ENCODE data around the gene LIX1L.

Gene LIX1L

DNA sequence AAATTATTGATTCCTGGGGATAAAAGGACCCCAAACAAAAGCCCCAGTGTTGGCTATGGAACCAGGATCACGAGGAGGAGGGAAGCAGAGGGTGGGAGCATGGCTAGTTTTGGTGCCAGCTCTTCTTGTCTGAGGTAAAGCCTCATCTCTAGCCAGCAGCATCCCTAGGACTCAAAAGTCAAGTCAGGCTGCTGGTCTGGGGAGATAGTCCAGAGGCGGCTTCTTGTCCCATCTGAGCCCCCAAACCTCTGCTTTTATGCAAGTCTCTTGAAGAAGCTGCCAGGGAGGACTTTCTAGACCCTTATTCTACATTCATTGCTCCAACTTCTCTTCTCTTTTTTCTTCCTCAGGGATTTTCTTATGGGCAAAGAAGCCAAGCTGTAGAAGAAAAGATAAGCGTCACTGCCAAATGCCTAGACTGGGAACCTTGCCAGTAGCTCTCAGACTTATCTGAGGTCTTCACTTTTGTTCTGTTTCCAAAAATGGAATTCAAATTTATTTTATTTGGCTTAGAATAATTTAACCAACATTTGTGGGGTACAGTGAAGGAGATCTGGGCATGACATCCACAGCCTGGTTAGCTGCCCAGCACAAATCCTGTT is 65.2 kb downstream of the LIX1L start:
- DNase-seq = no peak

DNA sequence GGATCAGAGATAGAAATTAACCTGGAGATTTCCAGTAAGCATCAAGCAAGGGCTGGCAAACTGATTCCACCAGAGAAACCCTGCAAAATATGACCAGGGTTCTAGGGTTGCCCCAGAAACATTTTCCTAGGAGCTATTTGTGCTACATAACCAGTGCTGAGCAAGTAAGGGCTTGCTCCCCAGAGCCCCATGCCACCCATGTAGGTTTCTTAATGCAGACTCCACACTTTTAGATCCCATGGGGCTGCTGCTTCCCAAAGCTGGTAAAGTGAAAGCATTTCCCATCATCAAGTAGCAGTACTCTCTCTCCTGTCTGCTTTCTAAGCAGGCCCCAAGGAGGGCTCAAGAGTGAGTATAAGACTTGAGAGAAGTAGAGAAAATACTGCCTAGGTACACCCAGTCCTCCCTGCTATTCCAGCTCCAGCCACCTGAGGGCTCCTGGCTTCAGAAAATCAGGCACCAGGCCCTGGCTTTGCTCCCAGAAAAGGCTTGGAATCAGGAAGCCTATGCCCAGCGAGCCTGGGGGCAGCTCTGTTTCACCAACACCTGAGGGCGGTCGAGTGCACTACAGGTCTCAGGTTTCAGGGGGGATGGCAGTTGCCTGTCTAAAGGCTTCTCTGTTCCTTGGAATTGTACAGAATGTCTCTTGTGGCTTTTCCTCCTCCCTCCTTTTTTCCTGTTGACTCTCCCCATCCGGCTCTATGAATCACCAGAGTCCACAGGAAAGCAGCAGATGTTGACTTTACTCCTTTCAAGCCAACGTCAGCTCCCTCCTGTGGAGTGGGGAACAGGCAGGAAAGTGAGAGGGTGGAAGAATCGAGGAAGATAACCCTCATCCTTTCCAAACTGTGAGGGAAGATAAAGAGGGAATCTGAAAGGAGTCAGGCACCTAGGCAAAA is 66.0 kb downstream of the LIX1L start:
- peak in 3 of 5 experiments; percentile 31 to 44 (median 35) for DNase-seq

DNA sequence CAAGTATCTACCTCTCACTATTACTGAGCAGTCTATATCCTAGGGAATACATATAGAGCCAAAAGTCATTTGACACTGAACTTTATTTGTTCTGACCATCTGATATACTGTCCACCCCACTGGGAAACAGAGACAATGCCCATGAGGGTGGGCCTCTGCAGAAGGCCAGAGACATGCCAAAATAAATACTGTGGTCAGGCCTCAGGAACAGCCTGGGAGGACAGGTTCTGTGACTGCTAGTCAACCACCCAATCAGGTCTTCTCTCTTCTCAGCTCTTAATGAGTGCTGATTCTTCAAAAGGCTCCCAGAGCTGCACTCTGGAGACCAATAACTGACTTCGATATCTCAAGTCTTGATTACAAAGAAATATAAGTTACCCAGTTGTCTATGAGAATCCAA is 66.7 kb downstream of the LIX1L start:
- DNase-seq = no peak

DNA sequence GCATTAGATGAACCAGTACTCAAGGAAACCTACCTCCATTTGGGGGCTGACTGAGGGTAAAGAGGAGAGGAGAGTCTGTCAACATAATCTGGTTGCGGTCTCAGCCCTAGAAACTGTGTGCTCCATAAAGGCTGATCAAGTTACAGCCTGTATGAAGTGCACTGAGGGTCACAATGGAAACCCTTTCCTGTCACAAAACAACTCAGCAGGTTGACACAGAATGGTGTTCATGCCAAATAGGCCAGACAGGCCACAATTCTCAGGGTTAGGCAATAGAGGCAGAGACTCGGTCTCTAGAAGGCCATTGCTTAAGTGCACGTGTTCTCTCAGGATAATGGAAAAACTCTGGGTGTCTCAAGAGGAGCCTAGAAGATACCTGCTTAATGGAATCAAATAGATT is 68.1 kb downstream of the LIX1L start:
- no peak for DNase-seq

DNA sequence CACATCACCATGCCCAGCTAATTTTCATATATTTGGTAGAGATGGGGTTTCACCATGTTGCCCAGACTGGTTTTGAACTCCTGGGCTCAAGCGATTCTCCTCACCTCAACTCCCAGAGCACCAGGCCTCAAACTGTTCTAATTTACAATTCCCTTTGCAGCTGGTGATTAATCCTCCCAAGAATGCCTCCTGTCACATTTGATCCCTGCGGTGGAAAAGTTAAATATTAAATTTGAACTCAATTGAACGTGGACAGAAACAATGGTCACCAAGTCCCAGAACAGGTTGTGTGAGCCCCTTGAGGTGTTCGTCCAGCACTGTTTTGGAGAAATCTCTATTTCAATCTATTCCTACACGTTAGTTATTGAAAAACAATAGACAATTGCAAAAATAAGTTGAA is 70.2 kb downstream of the LIX1L start:
- no peak for DNase-seq

DNA sequence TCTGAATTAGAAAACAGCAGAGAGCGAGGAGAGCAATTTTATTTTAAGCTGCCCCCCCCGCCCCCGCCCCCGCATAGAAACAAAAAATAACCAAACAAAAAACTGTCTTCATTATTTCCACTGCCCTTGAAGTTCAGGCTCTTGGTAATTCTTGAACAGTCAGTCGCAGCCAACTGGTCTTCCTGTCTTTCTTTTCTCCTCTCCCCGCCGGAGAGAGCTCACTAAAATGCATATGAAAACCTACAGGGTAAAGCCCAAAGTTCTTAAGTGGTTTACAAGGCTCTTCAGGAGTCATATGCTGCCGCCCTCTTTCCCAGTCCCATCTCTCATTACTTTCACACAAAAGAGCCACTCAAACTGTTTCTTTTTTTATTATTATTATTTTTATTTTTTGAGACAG is 71.0 kb downstream of the LIX1L start:
- no peak for DNase-seq

DNA sequence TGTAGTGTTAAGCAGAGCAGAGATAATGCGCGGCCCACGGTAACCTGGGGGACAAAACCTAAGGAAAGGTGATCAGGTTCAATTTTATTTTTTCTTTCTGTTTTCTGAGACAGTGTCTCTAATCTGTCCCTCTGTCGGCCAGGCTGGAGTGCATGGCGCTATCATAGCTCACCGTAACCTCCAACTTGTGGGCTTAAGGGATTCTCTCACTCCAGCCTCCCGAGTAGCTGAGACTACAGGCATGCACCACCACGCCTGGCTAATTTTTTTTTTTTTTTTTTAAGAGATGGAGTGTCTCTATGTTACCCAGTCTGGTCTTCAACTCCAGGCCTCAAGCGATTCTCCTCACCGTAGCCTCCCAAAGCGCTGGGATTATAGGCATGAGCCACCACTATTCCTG is 71.4 kb downstream of the LIX1L start:
- no peak for DNase-seq

DNA sequence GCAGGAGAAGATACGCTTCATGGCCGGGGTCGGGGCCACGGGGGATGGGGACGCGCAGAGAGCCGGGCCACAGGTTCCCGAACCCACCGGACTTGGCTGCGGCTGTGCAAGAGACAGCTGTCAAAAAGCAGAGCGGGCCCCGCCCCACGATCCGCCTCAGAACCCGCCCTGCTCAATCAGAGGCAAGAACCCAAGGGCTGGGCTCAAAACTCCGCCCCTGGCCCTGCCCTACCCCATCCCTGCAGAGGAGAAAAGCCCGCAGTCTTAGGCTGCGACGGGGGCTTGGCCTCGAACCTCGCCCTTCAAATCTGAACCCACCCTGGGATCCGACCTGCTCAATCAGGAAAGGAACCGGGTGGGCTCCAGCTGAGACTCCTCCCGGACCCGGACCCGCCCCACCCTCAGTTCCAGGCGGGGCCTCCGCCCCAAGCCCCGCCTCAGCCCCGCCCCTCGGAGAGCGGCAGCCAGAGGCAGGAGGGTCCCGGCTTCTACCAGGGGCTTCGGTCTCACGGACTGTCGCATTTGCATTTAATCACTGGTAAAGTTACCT is 72.0 kb downstream of the LIX1L start, which contains the start of gene ANKRD35:
TSS of gene ANKRD35 (minus strand) at position 129 of the 550 bp plus-strand sequence. CDS start at position 21, 108 bp downstream.
- DNase-seq = peak; percentile 72 to 86 (median 85)

DNA sequence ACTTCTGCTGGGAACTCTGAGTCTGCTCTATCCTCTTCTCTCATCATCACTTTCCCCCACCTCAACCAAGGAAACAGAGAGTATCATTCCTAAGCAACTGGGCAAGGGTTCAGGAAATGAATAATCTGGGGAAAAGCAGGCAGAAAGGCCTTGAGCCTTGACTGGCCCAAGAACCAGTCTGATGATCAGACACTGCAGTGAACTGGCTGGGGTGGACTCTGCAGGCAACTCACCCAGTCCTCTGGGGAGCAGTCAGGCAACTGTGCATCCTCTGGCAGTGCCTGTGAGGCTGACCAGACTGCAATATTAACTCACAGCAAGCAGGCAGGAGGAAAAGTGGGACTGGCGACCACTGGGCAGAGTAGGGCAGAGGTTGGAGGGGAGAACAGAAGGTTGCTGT is 73.1 kb downstream of the LIX1L start:
- DNase-seq = no peak

Data from T-helper 2 cell (primary cell).